GM13976 (cell line): ENCODE results near the gene CRNKL1.

Source experiments
- DNase-seq: peaks from one replicate; pipeline ENCODE4 v3.0.0; 2012; ENCODE audit warnings: low spot score
- CTCF ChIP-seq: IDR thresholded peaks from 2 replicates; pipeline ENCODE4 v1.5.1; 2012; ENCODE audit warnings: borderline replicate concordance, mild to moderate bottlenecking; ENCODE audit not compliant: insufficient read depth; ENCODE audit errors: extremely low read depth, missing control alignments, control extremely low read depth
- in situ Hi-C: fragments of 300-500 bp; cut with MboI; formaldehyde crosslinking; loops from one replicate; pipeline ENCODE4 v1.12.0; 2022; ENCODE audit warnings: low sequenced_read_pairs, mixed read lengths, inconsistent platforms; ENCODE audit not compliant: unreplicated experiment

Gene CRNKL1

GRCh38 chr20:20078041-20078440, 25.8 kb upstream of the CRNKL1 start:
- TF ChIP-seq CTCF = no peak
- no peak for DNase-seq
- in situ Hi-C loops = loop anchor here (25.0 kb wide), 3 partner anchors 159 to 734 kb away; no protein-coding TSS in a partner anchor

GRCh38 chr20:20076297-20077065, 24.2 kb upstream of the CRNKL1 start:
- in situ Hi-C loops = loop anchor here (25.0 kb wide), 3 partner anchors 161 to 736 kb away; no protein-coding TSS in a partner anchor
- DNase-seq = no peak
- TF ChIP-seq CTCF = no peak

- in situ Hi-C loops = loop anchor here (25.0 kb wide), 3 partner anchors 162 to 737 kb away; no protein-coding TSS in a partner anchor
- TF ChIP-seq CTCF = no peak
- DNase-seq = no peak
Measured at GRCh38 chr20:20075032-20075431, 22.8 kb upstream of the CRNKL1 start.

GRCh38 chr20:20073801-20074371, 21.6 kb upstream of the CRNKL1 start:
- no peak for TF ChIP-seq CTCF
- in situ Hi-C loops = no loop called here
- DNase-seq = no peak

GRCh38 chr20:20070871-20071726, 18.8 kb upstream of the CRNKL1 start:
- in situ Hi-C loops = no loop called here
- DNase-seq = no peak
- TF ChIP-seq CTCF = no peak

GRCh38 chr20:20065361-20065760, 13.1 kb upstream of the CRNKL1 start:
- in situ Hi-C loops = no loop called here
- no peak for TF ChIP-seq CTCF
- DNase-seq = no peak
